ENCODE data around the gene SMOC2. TPM values are rescaled to one million over a fixed set of nuclear protein-coding genes. Genes with fewer than 3 reads are reported as not detected.

SMOC2 gene
- total and polyA plus RNA-seq, 2 of the 4 experiments (the other 2 are of a cell fraction), result not detected

DNA sequence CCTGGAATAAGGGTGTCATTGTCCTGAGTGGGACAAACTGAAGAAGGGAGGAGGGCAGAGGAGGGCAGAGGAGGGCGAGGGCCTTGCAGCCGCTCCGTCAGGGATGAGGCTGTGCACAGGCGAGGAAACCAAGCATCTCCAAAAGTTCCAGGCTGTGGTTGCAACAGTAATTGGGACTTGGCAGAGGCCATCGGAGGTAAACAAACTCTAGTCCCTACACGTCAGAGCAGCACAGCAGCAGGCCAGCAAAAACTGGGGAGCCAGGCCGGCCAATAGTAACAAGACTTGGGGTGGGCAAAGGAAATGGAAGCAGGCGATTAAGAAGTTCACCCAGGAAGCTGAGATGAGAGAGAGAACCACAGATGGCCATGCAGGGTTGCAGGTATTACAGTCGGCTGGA, 142.8 kb downstream of the SMOC2 start:
- no peak overlapping the region for H3K14ac ChIP-seq (replicated peaks; ENCODE audit: low read depth, low read length)
- no peak overlapping the region for H3K56ac ChIP-seq (ENCODE audit: extremely low read depth, insufficient read depth, low read length)
- ChIA-PET POLR2A (ENCODE audit: unreplicated experiment) (no interaction called here), CTCF (no interaction called here)
- ATAC-seq (ENCODE audit: low read depth) (no peak), DNase-seq (no peak)
- no peak overlapping the region for H3K4me2 ChIP-seq (ENCODE audit: low read depth, low read length)
- no peaks in the 10 kb centered on the region for H4K20me1 ChIP-seq (ENCODE audit: insufficient read depth, low read length)
- H3K4me1 ChIP-seq (ENCODE audit: control insufficient read depth, insufficient read depth, low read length), result no peaks in the 10 kb centered on the region
- dilution Hi-C loops (cut with HindIII; ENCODE audit: low sequenced_read_pairs, unreplicated experiment), result no loop called here
- BruUV-seq (replicated peaks), result no TSS peak
- H3K36me3 ChIP-seq (ENCODE audit: control insufficient read depth, insufficient read depth, low read length), result no peaks in the 10 kb centered on the region
- H3K27me3 ChIP-seq (ENCODE audit: control insufficient read depth, insufficient read depth, low read length), result no peaks in the 10 kb centered on the region
- peaks cover 37% of the 10 kb centered on the region for H3K9me3 ChIP-seq (ENCODE audit: control insufficient read depth, insufficient read depth, low read length)
- no peaks in the 10 kb centered on the region for H3K79me1 ChIP-seq (ENCODE audit: low read depth in 1 of 2, low read length in 2 of 2)
- H4K5ac ChIP-seq (ENCODE audit: low read depth, low read length), result no peak overlapping the region
- H3K18ac ChIP-seq (ENCODE audit: low read depth, low read length), result no peak overlapping the region
- in situ Hi-C loops (cut with MboI; ENCODE audit: low sequenced_read_pairs), result no loop called here
- no peak overlapping the region for H3K9ac ChIP-seq (ENCODE audit: low read depth, low read length)
- intact Hi-C loops (cut with micrococcal nuclease), result no loop called here
- TF ChIP-seq POLR2A (IDR thresholded peaks at IDR 0.05; ENCODE audit: low read depth, low read length) (no peak), BHLHE40 (IDR thresholded peaks at IDR 0.05; ENCODE audit: low read depth, low read length) (no peak), FOS (IDR thresholded peaks at IDR 0.05; ENCODE audit: low read depth, low read length) (no peak), SMC3 (IDR thresholded peaks at IDR 0.05; ENCODE audit: low read depth, low read length) (no peak), RCOR1 (IDR thresholded peaks at IDR 0.05; ENCODE audit: insufficient replicate concordance, low read length) (no peak), CEBPB (IDR thresholded peaks at IDR 0.05; ENCODE audit: low read depth, low read length) (no peak), NFE2L2 (IDR thresholded peaks at IDR 0.05; ENCODE audit: low read depth, low read length) (no peak), RFX5 (IDR thresholded peaks at IDR 0.05; ENCODE audit: low read depth, low read length) (no peak), MAZ (IDR thresholded peaks at IDR 0.05; ENCODE audit: borderline replicate concordance, low read depth, low read length) (no peak), MAFK (IDR thresholded peaks at IDR 0.05; ENCODE audit: low read depth, low read length) (no peak), MXI1 (IDR thresholded peaks at IDR 0.05; ENCODE audit: borderline replicate concordance, low read depth, low read length) (no peak), RAD21 (IDR thresholded peaks at IDR 0.05; ENCODE audit: low read length) (no peak), CHD1 (IDR thresholded peaks at IDR 0.05; ENCODE audit: low read depth, low read length) (no peak)
- TF ChIP-seq, protein P1, sequence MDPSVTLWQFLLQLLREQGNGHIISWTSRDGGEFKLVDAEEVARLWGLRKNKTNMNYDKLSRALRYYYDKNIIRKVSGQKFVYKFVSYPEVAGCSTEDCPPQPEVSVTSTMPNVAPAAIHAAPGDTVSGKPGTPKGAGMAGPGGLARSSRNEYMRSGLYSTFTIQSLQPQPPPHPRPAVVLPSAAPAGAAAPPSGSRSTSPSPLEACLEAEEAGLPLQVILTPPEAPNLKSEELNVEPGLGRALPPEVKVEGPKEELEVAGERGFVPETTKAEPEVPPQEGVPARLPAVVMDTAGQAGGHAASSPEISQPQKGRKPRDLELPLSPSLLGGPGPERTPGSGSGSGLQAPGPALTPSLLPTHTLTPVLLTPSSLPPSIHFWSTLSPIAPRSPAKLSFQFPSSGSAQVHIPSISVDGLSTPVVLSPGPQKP (IDR thresholded peaks at IDR 0.05; ENCODE audit: borderline replicate concordance, low read depth, low read length), result no peak
- TF ChIP-seq, protein P2, sequence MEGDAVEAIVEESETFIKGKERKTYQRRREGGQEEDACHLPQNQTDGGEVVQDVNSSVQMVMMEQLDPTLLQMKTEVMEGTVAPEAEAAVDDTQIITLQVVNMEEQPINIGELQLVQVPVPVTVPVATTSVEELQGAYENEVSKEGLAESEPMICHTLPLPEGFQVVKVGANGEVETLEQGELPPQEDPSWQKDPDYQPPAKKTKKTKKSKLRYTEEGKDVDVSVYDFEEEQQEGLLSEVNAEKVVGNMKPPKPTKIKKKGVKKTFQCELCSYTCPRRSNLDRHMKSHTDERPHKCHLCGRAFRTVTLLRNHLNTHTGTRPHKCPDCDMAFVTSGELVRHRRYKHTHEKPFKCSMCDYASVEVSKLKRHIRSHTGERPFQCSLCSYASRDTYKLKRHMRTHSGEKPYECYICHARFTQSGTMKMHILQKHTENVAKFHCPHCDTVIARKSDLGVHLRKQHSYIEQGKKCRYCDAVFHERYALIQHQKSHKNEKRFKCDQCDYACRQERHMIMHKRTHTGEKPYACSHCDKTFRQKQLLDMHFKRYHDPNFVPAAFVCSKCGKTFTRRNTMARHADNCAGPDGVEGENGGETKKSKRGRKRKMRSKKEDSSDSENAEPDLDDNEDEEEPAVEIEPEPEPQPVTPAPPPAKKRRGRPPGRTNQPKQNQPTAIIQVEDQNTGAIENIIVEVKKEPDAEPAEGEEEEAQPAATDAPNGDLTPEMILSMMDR (conservative IDR thresholded peaks at IDR 0.05; ENCODE audit: low read depth, low read length), result no peak
- TF ChIP-seq, protein P3, sequence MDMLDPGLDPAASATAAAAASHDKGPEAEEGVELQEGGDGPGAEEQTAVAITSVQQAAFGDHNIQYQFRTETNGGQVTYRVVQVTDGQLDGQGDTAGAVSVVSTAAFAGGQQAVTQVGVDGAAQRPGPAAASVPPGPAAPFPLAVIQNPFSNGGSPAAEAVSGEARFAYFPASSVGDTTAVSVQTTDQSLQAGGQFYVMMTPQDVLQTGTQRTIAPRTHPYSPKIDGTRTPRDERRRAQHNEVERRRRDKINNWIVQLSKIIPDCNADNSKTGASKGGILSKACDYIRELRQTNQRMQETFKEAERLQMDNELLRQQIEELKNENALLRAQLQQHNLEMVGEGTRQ (IDR thresholded peaks at IDR 0.05; ENCODE audit: low read depth, low read length), result no peak
- H2BK15ac ChIP-seq (ENCODE audit: low read depth, low read length), result no peak overlapping the region
- no peak overlapping the region for H3K4ac ChIP-seq (ENCODE audit: low read depth, low read length)
- no peak overlapping the region for H3K4me3 ChIP-seq (ENCODE audit: insufficient read depth, low read depth, low read length)
- no peak overlapping the region for H2AK5ac ChIP-seq (ENCODE audit: low read depth, low read length)
- no peak overlapping the region for H2AFZ ChIP-seq (replicated peaks; ENCODE audit: low read length, poor library complexity)
- H2BK5ac ChIP-seq (ENCODE audit: low read depth, low read length, poor library complexity, severe bottlenecking), result no peak overlapping the region
- no CpG with 5 or more reads among the region's 9 CpGs for WGBS, 2 experiments (ENCODE audit: extremely low coverage in 2 of 2, insufficient read length in 1 of 2)
- no peak overlapping the region for H2AK9ac ChIP-seq (replicated peaks; ENCODE audit: low read depth, low read length, poor library complexity)
- no peak overlapping the region for H4K8ac ChIP-seq (ENCODE audit: low read depth in 2 of 2, low read length in 2 of 2)
- no peak overlapping the region for H4K91ac ChIP-seq (ENCODE audit: insufficient read depth, low read depth, low read length)
- no peaks in the 10 kb centered on the region for H3K9me1 ChIP-seq (ENCODE audit: insufficient read depth, low read length)
- H3K23ac ChIP-seq (ENCODE audit: low read depth, low read length), result no peak overlapping the region
- no peak overlapping the region for H2BK20ac ChIP-seq (ENCODE audit: low read depth, low read length)
- H2BK120ac ChIP-seq (ENCODE audit: low read depth, low read length), result no peak overlapping the region
- no peak overlapping the region for H3K27ac ChIP-seq (ENCODE audit: insufficient read depth, low read length)

All from IMR-90 (cell line).